Measurements from ENCODE around the gene GSKIP. TPM values are rescaled to one million over a fixed set of nuclear protein-coding genes. Genes with fewer than 3 reads are reported as not detected.

Gene GSKIP
- total and polyA plus RNA-seq, 7 donors, result 13.2 to 251 (median 30.7) TPM

DNA sequence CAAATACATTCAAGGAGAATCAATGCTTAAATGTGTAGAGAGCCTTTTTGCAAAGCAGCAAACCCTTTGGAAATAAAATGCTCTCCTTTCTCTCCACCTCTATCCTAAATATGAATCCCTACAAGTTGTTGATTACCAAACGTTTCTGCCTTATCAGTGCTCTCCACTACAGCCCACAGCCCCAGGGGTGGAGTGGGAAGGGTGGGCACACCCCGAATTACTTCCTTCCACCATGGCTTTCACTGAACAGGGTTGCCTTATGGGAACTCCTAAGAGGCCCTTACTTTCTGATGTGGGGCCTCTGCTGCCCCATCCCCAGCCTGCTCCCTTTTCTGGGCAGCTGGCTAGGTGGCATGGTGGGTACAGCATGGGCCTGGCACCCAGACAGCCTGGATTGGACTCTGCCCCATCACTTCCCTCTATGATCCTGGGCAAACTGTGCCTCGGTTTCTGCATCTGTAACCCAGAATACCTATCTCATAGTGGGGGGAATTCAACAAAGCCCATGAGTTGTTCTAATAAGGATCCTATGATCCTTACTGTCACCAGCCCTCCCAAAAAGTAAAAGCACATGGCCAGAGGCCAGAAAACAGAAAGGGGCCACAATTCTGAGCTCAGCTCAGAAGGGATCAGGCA is 44.7 kb downstream of the GSKIP start:
- H3K27me3 ChIP-seq, result no peaks in the 10 kb centered on the region
- H3K36me3 ChIP-seq, result no peaks in the 10 kb centered on the region
- no peak for DNase-seq
- no peak overlapping the region for H3K27ac ChIP-seq
- no peak overlapping the region for H3K4me3 ChIP-seq
- WGBS, 2 donors, result 51 to 53% methylated on average over 3 of the region's 3 CpGs
- TF ChIP-seq EP300 (IDR thresholded peaks at IDR 0.05) (no peak), POLR2AphosphoS5 (IDR thresholded peaks at IDR 0.05) (no peak)
- H3K9me3 ChIP-seq, result no peaks in the 10 kb centered on the region
- intact Hi-C loops (cut with DNase I), result no loop called here
- H3K4me1 ChIP-seq, result no peaks in the 10 kb centered on the region

DNA sequence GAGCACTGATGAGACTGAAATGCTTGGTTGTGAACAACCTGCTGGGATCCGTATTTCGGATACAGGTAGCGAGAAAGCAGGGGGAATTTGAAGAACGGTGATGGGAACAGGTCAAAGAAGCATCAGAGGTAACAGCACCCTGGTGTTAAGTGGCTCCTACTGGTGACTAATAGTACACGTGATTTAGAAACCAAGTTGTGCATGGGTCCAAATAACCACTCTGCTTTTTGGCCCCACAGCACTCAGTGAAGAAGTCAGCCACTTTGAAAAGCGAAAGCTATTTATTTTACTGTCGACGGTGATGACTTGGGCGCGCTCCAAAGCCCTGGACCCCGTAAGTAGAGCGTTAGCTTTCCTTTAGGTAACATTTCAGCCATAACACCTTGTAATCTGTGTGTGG is 45.3 kb downstream of the GSKIP start:
- no peak overlapping the region for H3K4me3 ChIP-seq
- no peak for TF ChIP-seq EP300 (IDR thresholded peaks at IDR 0.05)
- no peaks in the 10 kb centered on the region for H3K4me1 ChIP-seq
- no peak for DNase-seq
- intact Hi-C loops (cut with DNase I), result no loop called here
- H3K27me3 ChIP-seq, result no peaks in the 10 kb centered on the region
- WGBS, 2 donors, result 88 to 91% methylated on average over 12 of the region's 12 CpGs
- H3K36me3 ChIP-seq, result no peaks in the 10 kb centered on the region
- no peaks in the 10 kb centered on the region for H3K9me3 ChIP-seq
- no peak overlapping the region for H3K27ac ChIP-seq

DNA sequence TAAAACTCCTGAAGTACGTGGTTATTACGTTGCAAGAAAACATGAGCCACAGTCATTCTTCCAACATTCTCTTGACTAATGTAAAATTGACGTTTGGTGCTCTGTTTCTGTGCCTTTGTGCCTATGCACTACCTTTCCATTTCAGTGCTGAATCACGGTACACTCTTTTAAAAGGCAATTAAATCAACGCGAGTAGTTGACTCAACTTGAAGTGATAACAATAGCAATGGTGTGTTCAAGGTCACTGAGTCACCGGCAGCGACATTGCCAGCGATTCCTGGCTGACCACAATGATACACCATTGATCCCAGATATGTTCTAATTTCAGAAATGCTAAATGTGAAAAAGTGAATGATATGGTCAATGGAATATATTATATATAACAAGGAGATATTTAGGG is 46.4 kb downstream of the GSKIP start:
- Histone ChIP-seq H3K36me3 (no peaks in the 10 kb centered on the region), H3K27me3 (no peaks in the 10 kb centered on the region), H3K4me3 (no peak overlapping the region), H3K27ac (no peak overlapping the region), H3K9me3 (no peaks in the 10 kb centered on the region), H3K4me1 (no peaks in the 10 kb centered on the region)
- 87 to 92% methylated on average over 9 of the region's 9 CpGs for WGBS, 2 donors
- no peak for DNase-seq
- intact Hi-C loops (cut with DNase I), result no loop called here
- TF ChIP-seq POLR2A (IDR thresholded peaks at IDR 0.05), result no peak
- TF ChIP-seq, protein P1, sequence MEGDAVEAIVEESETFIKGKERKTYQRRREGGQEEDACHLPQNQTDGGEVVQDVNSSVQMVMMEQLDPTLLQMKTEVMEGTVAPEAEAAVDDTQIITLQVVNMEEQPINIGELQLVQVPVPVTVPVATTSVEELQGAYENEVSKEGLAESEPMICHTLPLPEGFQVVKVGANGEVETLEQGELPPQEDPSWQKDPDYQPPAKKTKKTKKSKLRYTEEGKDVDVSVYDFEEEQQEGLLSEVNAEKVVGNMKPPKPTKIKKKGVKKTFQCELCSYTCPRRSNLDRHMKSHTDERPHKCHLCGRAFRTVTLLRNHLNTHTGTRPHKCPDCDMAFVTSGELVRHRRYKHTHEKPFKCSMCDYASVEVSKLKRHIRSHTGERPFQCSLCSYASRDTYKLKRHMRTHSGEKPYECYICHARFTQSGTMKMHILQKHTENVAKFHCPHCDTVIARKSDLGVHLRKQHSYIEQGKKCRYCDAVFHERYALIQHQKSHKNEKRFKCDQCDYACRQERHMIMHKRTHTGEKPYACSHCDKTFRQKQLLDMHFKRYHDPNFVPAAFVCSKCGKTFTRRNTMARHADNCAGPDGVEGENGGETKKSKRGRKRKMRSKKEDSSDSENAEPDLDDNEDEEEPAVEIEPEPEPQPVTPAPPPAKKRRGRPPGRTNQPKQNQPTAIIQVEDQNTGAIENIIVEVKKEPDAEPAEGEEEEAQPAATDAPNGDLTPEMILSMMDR (IDR thresholded peaks at IDR 0.05), result no peak
- no peak for TF ChIP-seq EP300 (IDR thresholded peaks at IDR 0.05)
- TF ChIP-seq POLR2AphosphoS5 (IDR thresholded peaks at IDR 0.05), result no peak

DNA sequence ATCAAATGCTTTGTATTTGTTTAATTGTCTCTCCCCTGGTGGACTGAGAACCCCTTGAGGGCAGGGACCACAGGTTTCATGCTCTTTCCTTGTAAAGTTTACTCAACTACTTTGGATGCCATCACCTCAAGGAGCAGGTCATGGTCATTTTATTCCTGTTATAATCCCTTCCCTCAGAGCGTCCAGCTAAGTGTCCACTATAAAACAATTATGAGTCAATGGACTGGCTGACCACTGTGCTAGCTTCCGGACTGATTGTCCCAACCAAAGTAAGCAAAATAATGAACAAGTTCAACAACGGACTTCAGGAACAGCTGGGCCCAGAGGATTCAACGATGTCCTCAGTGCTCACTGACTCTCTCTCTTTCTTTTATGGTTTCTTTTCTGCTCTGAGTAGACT is 46.8 kb downstream of the GSKIP start:
- Histone ChIP-seq H3K27me3 (no peaks in the 10 kb centered on the region), H3K27ac (no peak overlapping the region), H3K36me3 (no peaks in the 10 kb centered on the region), H3K4me3 (no peak overlapping the region), H3K4me1 (no peaks in the 10 kb centered on the region), H3K9me3 (no peaks in the 10 kb centered on the region)
- DNase-seq, result no peak
- intact Hi-C loops (cut with DNase I), result no loop called here
- WGBS, 2 donors, result 81 to 86% methylated on average over 4 of the region's 4 CpGs
- TF ChIP-seq POLR2A (IDR thresholded peaks at IDR 0.05) (no peak), POLR2AphosphoS5 (IDR thresholded peaks at IDR 0.05) (no peak), EP300 (IDR thresholded peaks at IDR 0.05) (no peak)
- TF ChIP-seq, protein P1 (IDR thresholded peaks at IDR 0.05), result no peak

DNA sequence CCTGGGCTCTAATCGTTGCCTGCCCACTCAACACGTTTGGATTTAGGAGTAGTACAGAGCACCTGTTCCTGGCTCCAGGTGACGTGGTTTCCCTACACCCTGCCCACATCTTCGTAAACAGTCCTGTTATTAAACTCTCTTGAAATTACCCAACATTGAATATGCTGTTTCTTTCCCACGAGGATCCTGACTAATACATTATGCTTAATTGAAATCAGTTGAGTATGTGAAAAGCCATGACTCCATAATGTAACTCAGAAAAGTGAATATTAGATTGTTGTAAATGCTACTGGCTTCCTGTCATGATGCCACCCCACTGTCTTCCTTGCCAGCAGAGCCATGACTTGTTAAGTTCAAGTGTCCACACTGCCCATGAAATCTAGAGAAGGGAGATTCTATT is 50.2 kb downstream of the GSKIP start:
- Histone ChIP-seq H3K36me3 (no peaks in the 10 kb centered on the region), H3K27ac (no peak overlapping the region), H3K4me1 (no peaks in the 10 kb centered on the region), H3K9me3 (no peaks in the 10 kb centered on the region), H3K27me3 (no peaks in the 10 kb centered on the region), H3K4me3 (no peak overlapping the region)
- WGBS, 2 donors, result 87 to 88% methylated on average over 5 of the region's 5 CpGs
- DNase-seq, result no peak
- TF ChIP-seq, protein P1 (IDR thresholded peaks at IDR 0.05), result no peak
- TF ChIP-seq EP300 (IDR thresholded peaks at IDR 0.05) (no peak), POLR2AphosphoS5 (IDR thresholded peaks at IDR 0.05) (no peak), POLR2A (IDR thresholded peaks at IDR 0.05) (no peak)
- intact Hi-C loops (cut with DNase I), result no loop called here

DNA sequence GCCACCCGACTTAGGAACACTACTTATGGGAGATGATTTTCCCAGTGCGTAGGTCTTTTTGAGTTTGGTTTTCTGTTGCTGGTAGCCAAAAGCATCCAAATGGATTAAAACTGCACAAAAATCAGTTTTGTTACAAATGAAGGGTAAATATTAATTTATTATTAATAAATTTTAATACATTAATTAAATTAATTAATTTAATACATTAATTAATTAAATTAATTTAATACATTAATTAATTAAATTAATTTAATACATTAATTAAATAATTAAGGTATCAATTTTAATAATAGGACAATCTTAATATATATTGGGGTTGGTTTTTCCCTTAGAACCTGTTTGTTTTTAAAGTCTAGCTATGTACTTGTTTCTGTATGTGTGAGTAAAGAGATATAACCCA is 52.2 kb downstream of the GSKIP start:
- TF ChIP-seq, protein P1 (IDR thresholded peaks at IDR 0.05), result no peak
- no peak for TF ChIP-seq POLR2AphosphoS5 (IDR thresholded peaks at IDR 0.05)
- TF ChIP-seq POLR2A (IDR thresholded peaks at IDR 0.05), result no peak
- no peak for TF ChIP-seq EP300 (IDR thresholded peaks at IDR 0.05)
- no peak overlapping the region for H3K4me3 ChIP-seq
- H3K4me1 ChIP-seq, result no peaks in the 10 kb centered on the region
- DNase-seq, result no peak
- 97% methylated on average over 2 of the region's 2 CpGs for WGBS, 2 donors
- intact Hi-C loops (cut with DNase I), result no loop called here
- no peaks in the 10 kb centered on the region for H3K9me3 ChIP-seq
- H3K36me3 ChIP-seq, result no peaks in the 10 kb centered on the region
- no peak overlapping the region for H3K27ac ChIP-seq
- H3K27me3 ChIP-seq, result no peaks in the 10 kb centered on the region

Measured in sigmoid colon (tissue), 7 donors.